Endothelial cell of umbilical vein (primary cell): ENCODE measurements around the gene CELSR2. TPM values are rescaled to one million over a fixed set of nuclear protein-coding genes. Genes with fewer than 3 reads are reported as not detected.
"Not testable (repeated sequence)": the region's sequence is repeated elsewhere in the genome, so short reads cannot be mapped to it uniquely, and the experiment has no call there.

Experiments used
- BruUV-seq: library from RNA; stranded (reverse); fragments of 400-500 nt; replicated peaks from 2 replicates; lab custom pipeline; 2021; lab: Mats Ljungman, UMichigan
- CTCF ChIA-PET: fragments of 300-600, 350-600 bp; sonication (Branson Sonifier 250); formaldehyde crosslinking; loops from one replicate; lab custom pipeline; 2021; ENCODE audit warnings: antibody characterized with exemption, inconsistent platforms; lab: Charles Lee
- POLR2A ChIA-PET: fragments of 300-600, 350-600 bp; sonication (Branson Sonifier 250); formaldehyde crosslinking; loops from one replicate; lab custom pipeline; 2021; ENCODE audit warnings: antibody characterized with exemption, inconsistent platforms; lab: Charles Lee
- DNase-seq: peaks from one replicate; pipeline ENCODE4 v3.0.0-alpha.2; 2011; ENCODE audit warnings: low read depth, low spot score
- FAIRE-seq: peaks from 2 replicates; lab custom pipeline; 2011; peaks lifted over from hg19 to GRCh38; lab: Jason Lieb, UNC
- H2AFZ ChIP-seq: 2 replicates; pipeline ENCODE4 v1.6.0; 2012; ENCODE audit warnings: low read depth, low read length, control low read depth, inconsistent platforms
- H3K27ac ChIP-seq: 2 replicates; pipeline ENCODE4 v1.5.1; 2011; ENCODE audit warnings: low read depth, mild to moderate bottlenecking, control low read depth, low read length, moderate library complexity; ENCODE audit not compliant: insufficient read depth
- H3K27me3 ChIP-seq, 2 experiments: 2 replicates each; pipeline versions ENCODE4 v1.6.0 to v1.6.1; 2011; ENCODE audit warnings: low read length in 2 of 2, mixed read lengths in 1 of 2; ENCODE audit not compliant: control insufficient read depth in 2 of 2, insufficient read depth in 2 of 2
- H3K36me3 ChIP-seq, 2 experiments: 2 replicates in 1 of 2; 3 replicates in 1 of 2; pipeline ENCODE4 v1.5.1; 2011; ENCODE audit warnings: low read length in 2 of 2, mild to moderate bottlenecking in 1 of 2, moderate library complexity in 1 of 2; ENCODE audit not compliant: control insufficient read depth in 2 of 2, insufficient read depth in 2 of 2; ENCODE audit errors: extremely low read depth in 1 of 2
- H3K4me1 ChIP-seq: 3 replicates; pipeline ENCODE4 v1.5.1; 2011; ENCODE audit warnings: mild to moderate bottlenecking, low read length; ENCODE audit not compliant: control insufficient read depth, insufficient read depth; ENCODE audit errors: extremely low read depth
- H3K4me2 ChIP-seq: 2 replicates; pipeline ENCODE4 v1.6.1; 2011; ENCODE audit warnings: low read length, control low read depth, mixed read lengths; ENCODE audit not compliant: insufficient read depth
- H3K4me3 ChIP-seq, 3 experiments: fragments of 200-600 bp in 1 of 3; sonication (generic), shearing (Covaris generic) in 1 of 3; replicated peaks in 1 of 3; 2 replicates each; pipeline ENCODE4 v1.5.1; 2011 to 2016; ENCODE audit warnings: control low read depth in 3 of 3, low read length in 3 of 3, mild to moderate bottlenecking in 2 of 3, inconsistent platforms in 1 of 3, low read depth in 1 of 3, moderate library complexity in 1 of 3; ENCODE audit not compliant: insufficient read depth in 1 of 3
- H3K79me2 ChIP-seq: 2 replicates; pipeline ENCODE4 v1.6.0; 2012; ENCODE audit warnings: low read length, inconsistent platforms; ENCODE audit not compliant: control insufficient read depth, insufficient read depth
- H3K9ac ChIP-seq: replicated peaks from 2 replicates; pipeline ENCODE3; 2011; ENCODE audit warnings: low read length, control low read depth; ENCODE audit not compliant: insufficient read depth; ENCODE audit errors: extremely low read depth
- H3K9me1 ChIP-seq: replicated peaks from 3 replicates; pipeline ENCODE4 v1.6.0; 2011; ENCODE audit warnings: mild to moderate bottlenecking, low read length; ENCODE audit not compliant: control insufficient read depth, insufficient read depth; ENCODE audit errors: extremely low read depth
- H3K9me3 ChIP-seq: replicated peaks from 2 replicates; pipeline ENCODE4 v1.5.1; 2012; ENCODE audit warnings: low read length, inconsistent platforms; ENCODE audit not compliant: control insufficient read depth, insufficient read depth
- H4K20me1 ChIP-seq: replicated peaks from 2 replicates; pipeline ENCODE3; 2011; ENCODE audit warnings: mild to moderate bottlenecking, low read length; ENCODE audit not compliant: control insufficient read depth, insufficient read depth; ENCODE audit errors: extremely low read depth
- EZH2 ChIP-seq: IDR thresholded peaks from 2 replicates; pipeline ENCODE4 v1.6.1; 2012; ENCODE audit warnings: borderline replicate concordance, low read depth, mild to moderate bottlenecking, moderate library complexity, low read length, inconsistent platforms; ENCODE audit not compliant: severe bottlenecking
- FOS ChIP-seq: IDR thresholded peaks from 2 replicates; pipeline ENCODE4 v1.6.1; 2011; ENCODE audit warnings: mild to moderate bottlenecking, low read length, moderate library complexity, borderline replicate concordance; ENCODE audit not compliant: insufficient read depth
- GATA2 ChIP-seq: IDR thresholded peaks from 2 replicates; pipeline ENCODE4 v1.7.0; 2011; ENCODE audit warnings: low read depth, mild to moderate bottlenecking, moderate library complexity, mixed read lengths, low read length; ENCODE audit not compliant: insufficient read length, insufficient read depth
- JUN ChIP-seq: IDR thresholded peaks from 2 replicates; pipeline ENCODE4 v1.6.1; 2011; ENCODE audit warnings: borderline replicate concordance, low read depth; ENCODE audit not compliant: insufficient read length, insufficient read depth
- MAX ChIP-seq: IDR thresholded peaks from 2 replicates; pipeline ENCODE4 v1.6.1; 2011; ENCODE audit not compliant: insufficient read depth, insufficient read length
- MYC ChIP-seq: IDR thresholded peaks from one replicate; pipeline ENCODE4 v1.6.1; 2011; ENCODE audit warnings: mild to moderate bottlenecking, low read depth, low read length
- POLR2A ChIP-seq: IDR thresholded peaks from 2 replicates; pipeline ENCODE4 v1.6.1; 2012; ENCODE audit warnings: low read depth, mild to moderate bottlenecking, control low read depth, low read length
- POLR2AphosphoS5 ChIP-seq: IDR thresholded peaks from 2 replicates; pipeline ENCODE4 v1.6.1; 2012; ENCODE audit warnings: low read depth, mild to moderate bottlenecking, control low read depth, low read length, moderate library complexity; ENCODE audit not compliant: insufficient read depth
- dilution Hi-C: fragments of 300-500 bp; cut with MboI; formaldehyde crosslinking; loops from one replicate; pipeline ENCODE4 v1.15.0; 2019; ENCODE audit warnings: low sequenced_read_pairs; ENCODE audit not compliant: extremely low pct_ligation_motif_present
- intact Hi-C: fragments of 100-400 bp; cut with micrococcal nuclease; formaldehyde crosslinking; loops from one replicate; pipeline ENCODE4 v1.10.0; 2022
- polyA plus RNA-seq, 4 experiments: library from polyadenylated mRNA; depleted of rRNA in 3 of 4; stranded (reverse) in 3 of 4; unstranded in 1 of 4; fragments of >200 nt; gene quantifications; 2 replicates each; pipeline versions ENCODE4 v1.2.1 to v1.2.3, GENCODE V29; 2011 to 2012; ENCODE audit warnings: missing spikeins in 1 of 4
- total RNA-seq: library from RNA; stranded (reverse); gene quantifications from 2 replicates; pipeline ENCODE4 v1.2.3, GENCODE V29; 2021
- TF ChIP-seq, protein P1 (sequence below), 2 donors: IDR thresholded peaks; 1 replicate in 1 of 2; 2 replicates in 1 of 2; pipeline ENCODE4 v1.5.1; 2011; ENCODE audit warnings: low read length in 2 of 2, mild to moderate bottlenecking in 2 of 2, moderate library complexity in 2 of 2, control low read depth in 1 of 2, inconsistent platforms in 1 of 2, low read depth in 1 of 2; ENCODE audit not compliant: insufficient read depth in 1 of 2; ENCODE audit errors: extremely low read depth in 1 of 2

CELSR2 gene
- total and polyA plus RNA-seq, 2 donors (not counting 3 experiments of a cell fraction or from before 2014, with no cell fraction given), result 0.90 to 1.4 TPM

DNA sequence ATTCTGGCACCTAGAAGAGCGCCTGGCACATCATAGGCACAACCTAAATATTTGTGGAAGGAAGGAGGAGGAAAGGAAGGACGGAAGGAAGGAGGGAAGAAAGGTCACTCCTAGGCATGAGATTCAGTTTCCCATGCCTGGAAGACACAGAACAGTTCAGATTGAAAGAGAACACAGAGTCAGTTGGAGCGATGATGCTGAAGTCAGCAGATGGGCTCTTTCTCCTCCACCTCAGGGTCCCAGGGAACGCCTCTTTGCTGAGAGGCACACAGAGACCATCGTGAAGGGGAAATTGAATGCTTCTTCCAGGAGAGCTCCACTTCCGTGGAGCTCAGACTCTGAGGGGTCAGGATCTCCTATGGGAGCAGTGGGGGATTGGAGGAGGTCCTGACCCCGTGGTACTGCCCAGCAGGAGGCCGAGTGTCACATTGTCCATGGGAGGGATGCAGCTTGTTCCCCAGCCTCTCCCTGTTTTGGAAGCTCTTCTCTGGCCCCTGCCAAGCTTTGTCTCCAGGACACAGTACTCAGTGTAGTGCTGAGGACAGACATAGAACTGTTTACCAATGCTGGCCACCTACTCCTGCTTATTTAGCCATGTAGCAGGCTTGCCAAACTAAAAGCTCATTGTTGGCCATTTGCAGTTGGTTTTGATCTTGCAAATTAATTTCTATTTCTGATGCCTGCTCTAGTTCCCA lies 55.0 kb downstream of the CELSR2 start:
- DNase-seq (no peak), FAIRE-seq (no peak)
- peaks cover 12 to 13% of the 10 kb centered on the region in 2 experiments for H3K27me3 ChIP-seq
- dilution Hi-C loops (no loop called here), intact Hi-C loops (no loop called here)
- no peaks in the 10 kb centered on the region for H3K79me2 ChIP-seq
- no peaks in the 10 kb centered on the region for H3K36me3 ChIP-seq
- H3K27ac ChIP-seq, result no peak overlapping the region
- BruUV-seq, result no TSS peak
- POLR2A ChIA-PET, result no interaction called here
- no peaks in the 10 kb centered on the region for H3K4me1 ChIP-seq
- H4K20me1 ChIP-seq, result no peaks in the 10 kb centered on the region
- H3K4me3 ChIP-seq, result no peak overlapping the region
- H3K4me2 ChIP-seq, result no peak overlapping the region
- no peak overlapping the region for H2AFZ ChIP-seq
- H3K9me1 ChIP-seq, result no peaks in the 10 kb centered on the region
- no peaks in the 10 kb centered on the region for H3K9me3 ChIP-seq
- TF ChIP-seq POLR2A (no peak), GATA2 (no peak), FOS (no peak), MYC (no peak), POLR2AphosphoS5 (no peak), JUN (no peak), EZH2 (no peak), MAX (no peak)
- TF ChIP-seq, protein P1, sequence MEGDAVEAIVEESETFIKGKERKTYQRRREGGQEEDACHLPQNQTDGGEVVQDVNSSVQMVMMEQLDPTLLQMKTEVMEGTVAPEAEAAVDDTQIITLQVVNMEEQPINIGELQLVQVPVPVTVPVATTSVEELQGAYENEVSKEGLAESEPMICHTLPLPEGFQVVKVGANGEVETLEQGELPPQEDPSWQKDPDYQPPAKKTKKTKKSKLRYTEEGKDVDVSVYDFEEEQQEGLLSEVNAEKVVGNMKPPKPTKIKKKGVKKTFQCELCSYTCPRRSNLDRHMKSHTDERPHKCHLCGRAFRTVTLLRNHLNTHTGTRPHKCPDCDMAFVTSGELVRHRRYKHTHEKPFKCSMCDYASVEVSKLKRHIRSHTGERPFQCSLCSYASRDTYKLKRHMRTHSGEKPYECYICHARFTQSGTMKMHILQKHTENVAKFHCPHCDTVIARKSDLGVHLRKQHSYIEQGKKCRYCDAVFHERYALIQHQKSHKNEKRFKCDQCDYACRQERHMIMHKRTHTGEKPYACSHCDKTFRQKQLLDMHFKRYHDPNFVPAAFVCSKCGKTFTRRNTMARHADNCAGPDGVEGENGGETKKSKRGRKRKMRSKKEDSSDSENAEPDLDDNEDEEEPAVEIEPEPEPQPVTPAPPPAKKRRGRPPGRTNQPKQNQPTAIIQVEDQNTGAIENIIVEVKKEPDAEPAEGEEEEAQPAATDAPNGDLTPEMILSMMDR (IDR thresholded peaks at IDR 0.05; ENCODE audit: extremely low read depth in 1 of 2, insufficient read depth in 1 of 2, low read depth in 1 of 2, low read length in 2 of 2), result no peak
- CTCF ChIA-PET, result interaction anchor here (1.6 kb wide), 1 partner anchor 25 kb away, joined by 3 read pairs; no protein-coding TSS in a partner anchor
- no peak overlapping the region for H3K9ac ChIP-seq

DNA sequence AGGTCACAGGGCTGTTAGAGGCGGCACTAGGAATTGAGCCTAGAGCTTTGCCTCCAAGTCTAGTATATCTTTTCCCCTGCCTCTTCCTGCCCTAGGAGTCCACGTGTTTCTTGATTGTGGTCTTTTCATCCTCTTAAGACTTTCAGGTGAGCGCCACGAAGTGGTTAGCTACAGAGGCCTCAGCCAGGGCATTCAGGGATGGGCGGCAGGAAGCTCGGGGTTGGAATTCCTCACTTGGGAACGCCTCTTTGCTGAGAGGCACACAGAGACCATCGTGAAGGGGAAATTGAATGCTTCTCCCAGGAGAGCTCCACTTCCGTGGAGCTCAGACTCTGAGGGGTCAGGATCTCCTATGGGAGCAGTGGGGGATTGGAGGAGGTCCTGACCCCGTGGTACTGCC lies 56.7 kb downstream of the CELSR2 start:
- peaks cover 5 to 12% of the 10 kb centered on the region in 2 experiments for H3K27me3 ChIP-seq
- H3K9me3 ChIP-seq, FAIRE-seq, BruUV-seq, H3K27ac ChIP-seq, POLR2A ChIA-PET, intact Hi-C loops, DNase-seq, H3K36me3 ChIP-seq, H3K9me1 ChIP-seq, H3K79me2 ChIP-seq, dilution Hi-C loops, H2AFZ ChIP-seq, H3K9ac ChIP-seq, H3K4me2 ChIP-seq, H4K20me1 ChIP-seq, H3K4me3 ChIP-seq, H3K4me1 ChIP-seq: not testable (repeated sequence)
- CTCF ChIA-PET, result interaction anchor here (0.9 to 1.0 kb wide), 2 partner anchors 20 to 52 kb away, joined by 3 read pairs; no protein-coding TSS in a partner anchor
